ENCODE data around the gene PDE4D. TPM values are rescaled to one million over a fixed set of nuclear protein-coding genes. Genes with fewer than 3 reads are reported as not detected.
"Not testable (repeated sequence)": the region's sequence is repeated elsewhere in the genome, so short reads cannot be mapped to it uniquely, and the experiment has no call there.

Gene PDE4D
- total RNA-seq, 1 donor from 2014 or later: 55.9 TPM

GRCh38 chr5:59487772-59488729 is 405.5 kb downstream of the PDE4D start:
- DNase-seq (ENCODE audit: low spot score) (no peak), ATAC-seq (no peak)
- intact Hi-C loops (cut with DNase I): no loop called here

GRCh38 chr5:59487068-59487686 is 406.3 kb downstream of the PDE4D start:
- intact Hi-C loops (cut with DNase I): no loop called here
- no peak for ATAC-seq

DNA sequence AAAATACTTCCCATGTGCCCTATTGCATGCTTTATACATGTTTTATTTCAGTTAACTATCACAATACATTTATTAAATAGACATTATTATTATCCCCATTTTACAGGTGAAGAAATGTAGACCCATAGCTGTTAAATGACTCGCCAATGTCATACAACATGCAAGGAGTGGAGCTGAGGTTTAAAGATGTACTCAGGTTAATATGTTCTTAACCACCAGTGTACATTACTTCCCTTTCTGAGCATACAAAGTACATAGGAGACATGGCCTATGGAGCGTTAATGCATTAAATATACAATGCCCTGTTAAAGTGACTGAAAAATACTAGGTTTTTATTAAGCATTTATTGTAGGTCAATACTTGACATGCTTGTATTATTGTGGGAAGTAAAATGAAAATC is 407.0 kb downstream of the PDE4D start:
- intact Hi-C loops (cut with DNase I): no loop called here
- ATAC-seq: no peak
- DNase-seq (ENCODE audit: low spot score): no peak

More at GRCh38 chr5:59487068-59487686, 406.3 kb downstream of the PDE4D start:
- no peak for DNase-seq (ENCODE audit: low spot score)

DNA sequence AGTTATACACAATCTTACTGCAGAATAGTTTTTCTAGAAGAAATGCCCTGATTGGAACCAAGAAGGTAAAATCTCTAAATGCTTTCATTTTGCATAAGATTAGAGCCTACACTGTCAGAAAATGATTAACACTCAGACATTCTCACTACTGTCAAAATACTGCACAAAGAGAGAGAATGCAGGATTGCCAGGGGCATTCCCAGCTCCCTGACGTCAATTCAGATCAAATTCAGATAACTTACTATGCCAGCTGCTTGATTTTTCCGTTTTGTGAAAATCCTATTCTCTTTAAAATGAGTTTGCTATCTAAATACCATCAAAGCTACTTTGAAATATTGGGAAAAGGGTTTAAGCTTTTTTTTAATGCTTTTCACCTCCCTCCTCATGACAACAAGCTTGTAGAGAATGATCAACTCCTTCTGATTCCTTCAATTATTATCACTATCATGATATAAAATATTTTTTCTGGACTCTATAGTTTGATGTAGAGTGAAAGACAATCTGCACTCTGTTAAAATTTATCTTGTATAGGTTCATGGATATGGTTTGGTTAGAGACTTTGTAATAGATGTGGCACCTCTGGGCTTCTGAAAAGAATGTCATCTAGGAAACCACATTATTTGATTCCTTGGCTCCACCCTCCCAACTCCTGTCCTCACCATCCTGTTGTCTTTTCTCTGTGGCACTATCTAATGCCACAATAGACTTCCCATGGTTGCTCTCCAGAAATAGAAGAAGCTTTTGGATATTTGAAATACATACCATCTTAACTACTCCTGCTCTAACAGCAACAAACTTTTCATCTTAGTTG is 407.7 kb downstream of the PDE4D start:
- ATAC-seq (no peak), DNase-seq (ENCODE audit: low spot score) (no peak)
- intact Hi-C loops (cut with DNase I): no loop called here

DNA sequence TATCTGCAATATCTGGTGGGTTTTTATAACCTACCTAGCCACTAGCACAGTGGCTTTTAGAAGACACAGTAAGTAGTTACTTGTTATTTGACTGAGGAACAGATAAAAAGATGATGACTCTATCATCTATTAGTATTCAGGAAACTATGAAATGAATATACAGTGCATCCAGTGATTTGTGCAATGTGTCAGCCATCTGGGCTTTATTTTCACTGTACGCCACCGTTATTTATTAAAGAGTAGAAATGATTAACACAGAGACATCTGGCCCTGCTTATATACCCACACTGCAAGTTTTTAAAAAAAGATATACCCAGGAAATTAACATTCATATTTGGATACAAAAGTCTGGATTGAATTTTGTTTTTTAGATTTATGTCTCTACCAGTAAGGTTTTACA is 408.4 kb downstream of the PDE4D start:
- ATAC-seq: no peak
- DNase-seq (ENCODE audit: low spot score): no peak
- intact Hi-C loops (cut with DNase I): no loop called here

GRCh38 chr5:59484618-59485017 is 408.9 kb downstream of the PDE4D start:
- ATAC-seq (no peak), DNase-seq (ENCODE audit: low spot score) (no peak)
- intact Hi-C loops (cut with DNase I): no loop called here

DNA sequence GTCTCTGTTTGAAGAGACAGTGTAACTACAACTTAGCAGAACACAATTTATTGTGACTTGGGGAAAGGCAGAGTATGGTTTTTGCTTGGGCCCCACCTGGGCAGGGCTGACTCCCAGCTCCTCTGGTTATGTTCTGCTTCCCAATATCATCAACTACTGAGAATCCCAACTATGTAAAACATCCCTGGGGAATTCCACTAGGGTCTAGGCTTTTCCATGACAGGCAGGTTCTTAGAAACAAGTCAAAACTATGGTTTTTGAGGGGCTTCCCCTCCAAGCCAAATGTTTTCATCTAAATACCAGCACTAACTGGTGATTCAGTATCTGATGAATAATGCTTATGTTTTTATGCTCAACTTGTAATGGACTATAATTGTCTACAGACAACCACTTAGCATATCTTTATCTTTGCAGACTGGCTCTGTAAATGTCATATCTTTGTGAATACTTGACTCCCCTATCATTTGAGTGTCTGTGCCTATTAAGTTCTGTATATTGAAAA is 409.5 kb downstream of the PDE4D start:
- ATAC-seq (no peak), DNase-seq (ENCODE audit: low spot score) (no peak)
- intact Hi-C loops (cut with DNase I): no loop called here

- no peak for DNase-seq (ENCODE audit: low spot score)
- ATAC-seq: no peak
- intact Hi-C loops (cut with DNase I): no loop called here
These were observed 414.4 kb downstream of the PDE4D start for GRCh38 chr5:59479086-59479485.

DNA sequence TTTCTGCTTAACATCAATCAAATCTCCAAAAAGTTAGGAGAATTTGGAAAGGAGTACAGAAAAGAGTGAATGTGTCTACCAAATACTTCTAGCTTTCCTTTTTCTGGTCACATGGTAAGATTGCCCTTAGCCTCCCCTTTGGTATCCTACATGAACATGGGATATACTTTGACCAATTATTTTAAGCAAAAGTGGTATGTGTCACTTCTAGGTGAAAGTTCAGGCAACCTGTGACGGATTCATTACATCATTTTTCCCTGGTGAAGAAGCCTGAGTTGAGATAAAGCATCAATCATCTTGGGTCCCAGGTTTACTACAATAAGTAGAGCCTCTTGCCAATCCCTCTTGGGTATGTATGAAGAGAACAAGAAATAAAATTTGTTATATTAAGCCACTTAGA is 419.2 kb downstream of the PDE4D start:
- intact Hi-C loops (cut with DNase I): no loop called here
- DNase-seq (ENCODE audit: low spot score) (no peak), ATAC-seq (no peak)

DNA sequence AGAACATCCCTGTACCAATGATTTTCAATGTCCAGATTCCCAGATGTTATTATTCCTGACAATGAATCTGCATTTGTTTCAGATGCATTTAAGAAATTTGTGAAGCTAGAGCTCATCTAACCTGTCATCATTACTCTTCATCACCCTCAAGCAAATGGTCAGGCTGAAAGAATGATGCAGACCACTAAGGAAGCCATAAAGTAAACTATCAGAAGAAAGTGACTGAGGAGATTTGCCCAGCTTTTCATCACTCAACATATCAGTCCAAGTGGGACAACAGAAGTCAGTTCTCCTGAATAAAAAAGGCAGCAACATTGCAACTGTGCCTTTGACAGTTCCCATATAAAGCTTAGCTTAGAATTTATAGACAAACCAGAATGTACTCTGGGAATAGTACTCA is 419.9 kb downstream of the PDE4D start:
- no peak for DNase-seq (ENCODE audit: low spot score)
- intact Hi-C loops (cut with DNase I): no loop called here
- ATAC-seq: no peak

- intact Hi-C loops (cut with DNase I): no loop called here
- no peak for DNase-seq (ENCODE audit: low spot score)
- ATAC-seq: no peak
These were observed 422.1 kb downstream of the PDE4D start for GRCh38 chr5:59471463-59471862.

- intact Hi-C loops (cut with DNase I): no loop called here
- DNase-seq (ENCODE audit: low spot score) (no peak), ATAC-seq (no peak)
These were observed 425.6 kb downstream of the PDE4D start for GRCh38 chr5:59467969-59468368.

- no peak for DNase-seq (ENCODE audit: low spot score)
- no peak for ATAC-seq
- intact Hi-C loops (cut with DNase I): no loop called here
These were observed 427.3 kb downstream of the PDE4D start for GRCh38 chr5:59466271-59466670.

DNA sequence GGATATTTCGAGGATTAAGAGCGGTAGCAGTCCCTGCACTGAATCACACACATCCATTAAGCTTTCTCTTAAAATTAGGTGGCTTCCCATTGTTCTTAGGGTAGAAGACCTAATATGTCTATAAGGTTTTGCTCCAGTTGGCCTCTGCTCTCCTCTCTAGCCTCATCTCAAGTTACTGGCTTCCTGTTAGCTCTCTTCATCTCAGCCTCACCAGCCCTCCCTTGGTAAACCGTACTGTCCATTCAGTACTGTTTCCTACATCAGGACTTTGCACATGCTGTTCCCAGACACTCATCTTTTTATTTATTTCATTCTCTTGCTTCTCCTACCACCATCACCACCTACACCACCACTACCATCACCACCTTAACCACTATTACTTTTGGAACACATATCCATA is 428.6 kb downstream of the PDE4D start:
- intact Hi-C loops (cut with DNase I): loop anchor here (5.0 kb wide), 1 partner anchor 112 kb away; no protein-coding TSS in a partner anchor
- DNase-seq (ENCODE audit: low spot score): no peak

DNA sequence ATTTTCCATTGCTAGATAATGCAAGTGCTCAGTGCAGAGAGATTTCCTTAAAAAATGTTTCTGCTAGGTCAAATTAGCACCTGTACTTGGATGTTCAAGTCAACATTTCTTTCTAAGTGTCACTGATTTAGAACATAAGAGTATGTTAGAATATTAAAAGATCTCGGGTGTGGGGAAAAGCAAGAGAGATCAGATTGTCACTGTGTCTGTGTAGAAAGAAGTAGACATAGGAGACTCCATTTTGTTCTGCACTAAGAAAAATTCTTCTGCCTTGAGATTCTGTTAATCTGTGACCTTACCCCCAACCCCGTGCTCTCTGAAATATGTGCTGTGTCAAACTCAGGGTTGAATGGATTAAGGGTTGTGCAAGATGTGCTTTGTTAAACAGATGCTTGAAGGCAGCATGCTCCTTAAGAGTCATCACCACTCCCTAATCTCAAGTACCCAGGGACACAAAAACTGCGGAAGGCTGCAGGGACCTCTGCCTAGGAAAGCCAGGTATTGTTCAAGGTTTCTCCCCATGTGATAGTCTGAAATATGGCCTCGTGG is 429.8 kb downstream of the PDE4D start:
- not testable (repeated sequence) for ATAC-seq; DNase-seq (ENCODE audit: low spot score)
- intact Hi-C loops (cut with DNase I): loop anchor here (5.0 kb wide), 1 partner anchor 114 kb away; no protein-coding TSS in a partner anchor

More for the DNA sequence above, 428.6 kb downstream of the PDE4D start:
- no peak for ATAC-seq

DNA sequence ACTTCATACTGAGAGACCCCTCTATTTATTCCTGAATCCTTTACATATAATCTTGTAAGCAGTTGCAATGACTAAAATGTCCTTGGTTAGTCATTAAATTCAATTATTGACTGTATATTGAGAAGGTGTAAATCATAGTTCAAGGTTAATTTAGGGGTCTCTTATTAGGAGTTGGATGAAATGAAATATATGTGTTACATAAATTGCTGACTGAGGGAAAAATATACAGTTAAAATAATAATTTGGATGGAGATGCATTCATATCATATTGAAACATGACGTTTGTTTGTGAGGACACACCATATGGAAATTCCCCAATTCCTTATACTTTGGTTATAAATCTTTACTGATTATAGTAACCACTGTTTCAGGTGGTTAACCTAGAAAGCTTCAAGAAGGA is 430.6 kb downstream of the PDE4D start:
- ATAC-seq (no peak), DNase-seq (ENCODE audit: low spot score) (no peak)
- intact Hi-C loops (cut with DNase I): loop anchor here (5.0 kb wide), 1 partner anchor 114 kb away; no protein-coding TSS in a partner anchor

- DNase-seq (ENCODE audit: low spot score) (no peak), ATAC-seq (no peak)
- intact Hi-C loops (cut with DNase I): loop anchor here (5.0 kb wide), 1 partner anchor 117 kb away; no protein-coding TSS in a partner anchor
These were observed 433.0 kb downstream of the PDE4D start for GRCh38 chr5:59460368-59461153.

Measured in sciatic nerve (tissue), 2 donors.